Esophagus (tissue), 2 donors: ENCODE measurements around the gene EYS. TPM values are rescaled to one million over a fixed set of nuclear protein-coding genes. Genes with fewer than 3 reads are reported as not detected.
"Not testable (repeated sequence)": the region's sequence is repeated elsewhere in the genome, so short reads cannot be mapped to it uniquely, and the experiment has no call there.

ENCODE experiments used
- H3K27ac ChIP-seq, 2 donors: one replicate each; pipeline ENCODE4 v1.5.1; 2013; ENCODE audit warnings: low read depth in 2 of 2, mild to moderate bottlenecking in 2 of 2, inconsistent platforms in 1 of 2, low read length in 1 of 2, moderate library complexity in 1 of 2
- H3K27me3 ChIP-seq, 2 donors: one replicate each; pipeline ENCODE4 v1.6.1; 2013; ENCODE audit warnings: low read length in 2 of 2, control low read depth in 1 of 2, mild to moderate bottlenecking in 1 of 2; ENCODE audit not compliant: insufficient read depth in 2 of 2, control insufficient read depth in 1 of 2
- H3K36me3 ChIP-seq, 2 donors: one replicate each; pipeline ENCODE4 v1.6.1; 2013; ENCODE audit warnings: low read length in 1 of 2; ENCODE audit not compliant: control insufficient read depth in 2 of 2, insufficient read depth in 2 of 2
- H3K4me1 ChIP-seq, 2 donors: one replicate each; pipeline ENCODE4 v1.6.1; 2013; ENCODE audit warnings: low read length in 1 of 2; ENCODE audit not compliant: control insufficient read depth in 2 of 2, insufficient read depth in 2 of 2
- H3K4me3 ChIP-seq, 2 donors: one replicate each; pipeline ENCODE4 v1.5.1; 2013; ENCODE audit warnings: low read length in 2 of 2, mild to moderate bottlenecking in 2 of 2, low read depth in 1 of 2, moderate library complexity in 1 of 2
- H3K9me3 ChIP-seq, 2 donors: one replicate each; pipeline ENCODE4 v1.6.1; 2013; ENCODE audit warnings: mild to moderate bottlenecking in 2 of 2, low read depth in 1 of 2, low read length in 1 of 2, moderate library complexity in 1 of 2; ENCODE audit not compliant: control insufficient read depth in 2 of 2, insufficient read depth in 1 of 2
- WGBS, 2 donors: extraction: QIAGEN DNeasy Blood & Tissue Kit; methylation state at CpG; one replicate each; pipeline ENCODE4 v1.1.7; 2013; 5-methylcytosine and 5-hydroxymethylcytosine counted together
- polyA plus RNA-seq, 2 donors: library from polyadenylated mRNA; stranded (reverse); fragments of 200-250 nt; gene quantifications; one replicate each; pipeline ENCODE4 v1.2.3, GENCODE V29; 2013
- donor health status: healthy with polysubstance abuse.
- donor health status: Bipolar disorder and iron deficiency.

Gene EYS
- polyA plus RNA-seq, 2 donors, result not detected

GRCh38 chr6:64250126-64250525, 1456.9 kb downstream of the EYS start:
- Histone ChIP-seq H3K36me3 (no peaks in the 10 kb centered on the region), H3K9me3 (no peaks in the 10 kb centered on the region), H3K4me1 (no peaks in the 10 kb centered on the region), H3K27me3 (no peaks in the 10 kb centered on the region), H3K27ac (no peak overlapping the region), H3K4me3 (no peak overlapping the region)
- 66 to 72% methylated on average over 3 of the region's 3 CpGs for WGBS, 2 donors

DNA sequence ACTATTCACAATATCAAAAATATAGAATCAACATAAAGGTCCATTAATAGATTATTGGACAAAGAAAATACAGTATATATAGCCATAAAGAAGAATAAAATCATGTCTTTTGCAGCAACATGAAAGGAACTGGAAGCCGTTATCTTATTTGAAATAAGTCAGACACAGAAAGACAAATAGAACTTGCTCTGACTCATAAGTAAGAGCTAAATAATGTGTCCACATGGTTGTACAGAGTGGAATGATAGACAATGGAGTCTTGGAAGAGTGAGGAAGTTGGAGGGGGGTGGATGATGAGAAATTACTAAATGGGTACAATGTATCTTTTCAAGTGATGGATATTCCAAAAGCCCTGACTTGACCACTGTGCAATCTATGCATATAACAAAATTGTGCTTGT, 1457.9 kb downstream of the EYS start:
- Histone ChIP-seq H3K27ac (no peak overlapping the region), H3K27me3 (no peaks in the 10 kb centered on the region), H3K9me3 (no peaks in the 10 kb centered on the region), H3K4me1 (no peaks in the 10 kb centered on the region), H3K36me3 (no peaks in the 10 kb centered on the region), H3K4me3 (no peak overlapping the region)
- 63 to 71% methylated on average over 1 of the region's 1 CpG for WGBS, 2 donors

- Histone ChIP-seq H3K27me3 (no peaks in the 10 kb centered on the region), H3K36me3 (no peaks in the 10 kb centered on the region), H3K9me3 (no peaks in the 10 kb centered on the region), H3K4me3 (no peak overlapping the region), H3K27ac (no peak overlapping the region), H3K4me1 (no peaks in the 10 kb centered on the region)
Observed at GRCh38 chr6:64243618-64244017, 1463.4 kb downstream of the EYS start.

GRCh38 chr6:64238908-64239307, 1468.1 kb downstream of the EYS start:
- not testable (repeated sequence) for H3K27me3 ChIP-seq, H3K9me3 ChIP-seq, H3K36me3 ChIP-seq, H3K4me1 ChIP-seq, H3K4me3 ChIP-seq, H3K27ac ChIP-seq
- 88 to 92% methylated on average over 2 of the region's 2 CpGs for WGBS, 2 donors

DNA sequence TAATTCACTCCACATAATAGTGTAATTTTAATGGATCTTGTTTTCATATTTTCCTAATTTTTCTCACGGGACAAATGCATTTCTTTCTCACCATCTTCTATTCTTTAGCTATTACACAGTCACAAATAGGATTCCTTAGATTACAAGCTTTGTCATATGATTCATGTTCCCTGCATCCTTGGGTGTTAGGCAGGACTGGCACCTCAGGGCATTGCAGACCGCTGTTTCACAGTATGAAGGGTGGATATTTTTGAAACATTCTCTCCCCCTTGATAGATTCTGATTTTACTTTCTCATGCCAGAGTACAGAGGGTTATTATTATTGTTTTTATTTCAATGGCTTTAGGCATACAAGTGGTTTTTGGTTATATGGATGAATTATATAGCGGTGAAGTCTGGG, 1469.0 kb downstream of the EYS start:
- no peaks in the 10 kb centered on the region for H3K36me3 ChIP-seq
- H3K9me3 ChIP-seq, result no peaks in the 10 kb centered on the region
- H3K27me3 ChIP-seq, result no peaks in the 10 kb centered on the region
- H3K4me1 ChIP-seq, result no peaks in the 10 kb centered on the region
- 85% methylated on average over 3 of the region's 3 CpGs for WGBS, 2 donors
- no peak overlapping the region for H3K27ac ChIP-seq
- no peak overlapping the region for H3K4me3 ChIP-seq

DNA sequence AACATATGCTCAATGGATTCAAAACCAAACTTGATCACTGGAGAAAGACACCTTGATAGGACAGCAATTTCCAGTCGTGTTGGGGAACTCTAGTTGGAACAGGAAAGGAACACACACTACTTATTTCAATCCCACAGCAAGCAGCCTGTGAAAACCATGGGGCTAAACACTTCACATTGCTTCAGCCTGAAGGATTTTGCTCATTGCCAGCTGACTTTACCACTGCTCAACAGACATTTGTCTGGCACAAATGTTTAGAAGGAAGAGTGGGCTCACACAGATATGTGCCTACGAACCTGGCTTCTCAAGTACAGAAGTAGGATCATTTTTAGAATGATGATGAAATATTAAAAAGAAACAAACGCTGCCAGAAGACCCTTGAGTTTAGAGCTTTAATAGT, 1473.3 kb downstream of the EYS start:
- Histone ChIP-seq H3K4me3 (no peak overlapping the region), H3K27me3 (no peaks in the 10 kb centered on the region), H3K9me3 (no peaks in the 10 kb centered on the region), H3K4me1 (no peaks in the 10 kb centered on the region), H3K36me3 (no peaks in the 10 kb centered on the region), H3K27ac (no peak overlapping the region)
- 53 to 54% methylated on average over 3 of the region's 3 CpGs for WGBS, 2 donors

GRCh38 chr6:64231928-64232327, 1475.1 kb downstream of the EYS start:
- WGBS, 2 donors, result 63 to 68% methylated on average over 4 of the region's 4 CpGs
- H3K36me3 ChIP-seq, result no peaks in the 10 kb centered on the region
- no peaks in the 10 kb centered on the region for H3K27me3 ChIP-seq
- no peaks in the 10 kb centered on the region for H3K9me3 ChIP-seq
- no peaks in the 10 kb centered on the region for H3K4me1 ChIP-seq
- H3K27ac ChIP-seq, result no peak overlapping the region
- no peak overlapping the region for H3K4me3 ChIP-seq

DNA sequence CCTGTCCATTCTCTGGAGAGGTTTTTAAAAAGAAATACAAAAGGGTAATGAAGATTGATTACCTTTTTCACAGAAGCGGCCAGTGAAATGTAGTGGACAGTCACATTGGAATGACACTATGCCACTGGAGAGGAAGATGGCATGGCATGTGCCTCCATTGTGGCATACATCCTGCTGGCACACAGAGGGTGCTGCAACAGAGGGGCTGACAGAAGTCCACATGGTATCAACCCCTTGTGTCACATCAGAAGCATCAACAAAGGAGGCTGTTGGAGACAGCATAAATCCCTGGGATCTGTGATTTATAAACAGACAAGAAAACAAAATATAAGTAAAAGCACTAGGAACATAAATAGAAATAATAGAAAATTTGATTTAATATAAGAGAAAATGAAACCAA, 1476.5 kb downstream of the EYS start:
- WGBS, 2 donors, result 68 to 79% methylated on average over 1 of the region's 1 CpG
- H3K36me3 ChIP-seq, result no peaks in the 10 kb centered on the region
- no peak overlapping the region for H3K27ac ChIP-seq
- no peak overlapping the region for H3K4me3 ChIP-seq
- no peaks in the 10 kb centered on the region for H3K4me1 ChIP-seq
- H3K27me3 ChIP-seq, result no peaks in the 10 kb centered on the region
- no peaks in the 10 kb centered on the region for H3K9me3 ChIP-seq

DNA sequence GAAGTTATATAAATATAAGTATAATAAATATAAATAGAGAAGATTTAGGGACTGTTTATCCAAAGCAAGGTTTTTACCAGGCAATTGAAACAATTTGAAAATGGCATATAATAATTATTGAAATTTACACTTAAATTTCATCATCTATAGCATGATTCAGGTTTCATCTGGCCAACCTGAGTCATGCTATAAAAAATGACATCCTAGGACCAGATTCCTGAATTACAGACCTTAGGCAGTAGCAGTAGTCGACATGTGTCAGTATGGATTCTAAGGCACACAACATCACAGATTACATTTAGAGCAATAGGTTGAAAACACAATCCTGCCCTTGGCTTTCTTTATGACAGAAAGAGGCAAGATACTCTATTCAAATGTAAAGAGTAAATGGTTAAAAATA, 1479.2 kb downstream of the EYS start:
- 70 to 80% methylated on average over 1 of the region's 1 CpG for WGBS, 2 donors
- Histone ChIP-seq H3K27ac (no peak overlapping the region), H3K4me1 (no peaks in the 10 kb centered on the region), H3K27me3 (no peaks in the 10 kb centered on the region), H3K9me3 (no peaks in the 10 kb centered on the region), H3K36me3 (no peaks in the 10 kb centered on the region), H3K4me3 (no peak overlapping the region)

DNA sequence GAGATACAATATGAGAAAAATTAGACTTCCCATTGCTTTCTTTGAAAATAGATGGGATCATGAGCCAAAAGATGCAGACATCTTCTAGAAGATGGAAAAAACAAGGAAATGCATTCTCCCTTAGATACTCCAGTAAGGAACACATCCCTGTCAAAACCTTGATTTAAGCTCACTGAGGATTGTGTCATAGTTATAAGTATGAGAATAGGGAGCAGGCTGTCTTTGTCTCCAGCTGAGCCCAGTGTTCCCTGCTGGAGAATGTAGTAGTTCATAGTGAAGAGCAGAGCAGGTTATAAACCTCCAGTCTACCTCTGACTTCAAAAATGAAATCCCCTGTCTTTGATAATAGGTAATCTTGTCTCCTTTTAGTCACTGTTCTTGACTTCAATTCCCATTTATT, 1481.5 kb downstream of the EYS start:
- H3K27me3 ChIP-seq, result no peaks in the 10 kb centered on the region
- H3K9me3 ChIP-seq, result no peaks in the 10 kb centered on the region
- H3K4me3 ChIP-seq, result no peak overlapping the region
- H3K36me3 ChIP-seq, result no peaks in the 10 kb centered on the region
- no peaks in the 10 kb centered on the region for H3K4me1 ChIP-seq
- no peak overlapping the region for H3K27ac ChIP-seq
